Activated CD8-positive, alpha-beta T cell treated with anti-CD3 and anti-CD28 coated beads for 36 hours (primary cell): ENCODE results near the gene NCK2. TPM values are rescaled to one million over a fixed set of nuclear protein-coding genes. Genes with fewer than 3 reads are reported as not detected.

Experiments used
- ATAC-seq: fragments of 200-7000 bp; cut with Tn5 transposase; one replicate; pipeline ENCODE4 v1.10.0; 2021; ENCODE audit warnings: mild to moderate bottlenecking, moderate library complexity
- CTCF ChIA-PET: fragments of 350-600 bp; sonication (Branson Sonifier 250); formaldehyde crosslinking; loops from one replicate; lab custom pipeline; 2021; ENCODE audit warnings: antibody characterized with exemption; lab: Charles Lee
- POLR2A ChIA-PET: fragments of 350-600 bp; sonication (Branson Sonifier 250); formaldehyde crosslinking; loops from one replicate; lab custom pipeline; 2021; ENCODE audit warnings: antibody characterized with exemption; lab: Charles Lee
- DNase-seq: peaks from one replicate; pipeline ENCODE4 v3.0.0-alpha.2; 2020
- H3K27ac Mint-ChIP-seq: one replicate; pipeline ENCODE4 v1.8.0; 2021; ENCODE audit warnings: mild to moderate bottlenecking, mixed read lengths
- H3K27me3 Mint-ChIP-seq: one replicate; pipeline ENCODE4 v1.8.0; 2021; ENCODE audit warnings: mixed read lengths
- H3K36me3 Mint-ChIP-seq: one replicate; pipeline ENCODE4 v1.8.0; 2021; ENCODE audit warnings: low read depth, mixed read lengths
- H3K4me1 Mint-ChIP-seq: one replicate; pipeline ENCODE4 v1.8.0; 2021; ENCODE audit warnings: low read depth, mixed read lengths
- H3K4me3 Mint-ChIP-seq: one replicate; pipeline ENCODE4 v1.8.0; 2021; ENCODE audit warnings: mild to moderate bottlenecking, moderate library complexity, mixed read lengths
- H3K9me3 Mint-ChIP-seq: one replicate; pipeline ENCODE4 v1.8.0; 2021; ENCODE audit warnings: mixed read lengths
- intact Hi-C: fragments of 100-400 bp; cut with micrococcal nuclease; formaldehyde crosslinking; loops from one replicate; pipeline ENCODE4 v1.10.0; 2022
- total RNA-seq, 2 experiments: library from RNA; stranded (reverse); gene quantifications; one replicate each; pipeline ENCODE4 v1.2.3, GENCODE V29; 2021
- TF ChIP-seq, protein P1 (sequence below): fragments of 200-600 bp; IDR thresholded peaks from one replicate; pipeline ENCODE4 v1.8.0; 2022; ENCODE audit warnings: antibody characterized with exemption, mild to moderate bottlenecking

The NCK2 gene
- total RNA-seq, 2 experiments from 2014 or later: 68.3 to 69.7 TPM

- no peaks in the 10 kb centered on the region for H3K9me3 Mint-ChIP-seq
- peak overlapping the region; percentile 21 for H3K4me3 Mint-ChIP-seq
- H3K4me1 Mint-ChIP-seq: peaks cover 94% of the 10 kb centered on the region
- DNase-seq (no peak), ATAC-seq (no peak)
- POLR2A ChIA-PET: interaction anchor here (1.2 to 1.5 kb wide), 3 partner anchors 9 to 42 kb away, joined by 3 to 4 read pairs (median 4); no protein-coding TSS in a partner anchor
- peaks cover 60% of the 10 kb centered on the region for H3K36me3 Mint-ChIP-seq
- no peaks in the 10 kb centered on the region for H3K27me3 Mint-ChIP-seq
- CTCF ChIA-PET: no interaction called here
- TF ChIP-seq, protein P1, sequence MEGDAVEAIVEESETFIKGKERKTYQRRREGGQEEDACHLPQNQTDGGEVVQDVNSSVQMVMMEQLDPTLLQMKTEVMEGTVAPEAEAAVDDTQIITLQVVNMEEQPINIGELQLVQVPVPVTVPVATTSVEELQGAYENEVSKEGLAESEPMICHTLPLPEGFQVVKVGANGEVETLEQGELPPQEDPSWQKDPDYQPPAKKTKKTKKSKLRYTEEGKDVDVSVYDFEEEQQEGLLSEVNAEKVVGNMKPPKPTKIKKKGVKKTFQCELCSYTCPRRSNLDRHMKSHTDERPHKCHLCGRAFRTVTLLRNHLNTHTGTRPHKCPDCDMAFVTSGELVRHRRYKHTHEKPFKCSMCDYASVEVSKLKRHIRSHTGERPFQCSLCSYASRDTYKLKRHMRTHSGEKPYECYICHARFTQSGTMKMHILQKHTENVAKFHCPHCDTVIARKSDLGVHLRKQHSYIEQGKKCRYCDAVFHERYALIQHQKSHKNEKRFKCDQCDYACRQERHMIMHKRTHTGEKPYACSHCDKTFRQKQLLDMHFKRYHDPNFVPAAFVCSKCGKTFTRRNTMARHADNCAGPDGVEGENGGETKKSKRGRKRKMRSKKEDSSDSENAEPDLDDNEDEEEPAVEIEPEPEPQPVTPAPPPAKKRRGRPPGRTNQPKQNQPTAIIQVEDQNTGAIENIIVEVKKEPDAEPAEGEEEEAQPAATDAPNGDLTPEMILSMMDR: no peak
- H3K27ac Mint-ChIP-seq: peak overlapping the region; percentile 87
- intact Hi-C loops: no loop called here
These were observed 15.5 kb downstream of the NCK2 start for GRCh38 chr2:105760191-105760590.

DNA sequence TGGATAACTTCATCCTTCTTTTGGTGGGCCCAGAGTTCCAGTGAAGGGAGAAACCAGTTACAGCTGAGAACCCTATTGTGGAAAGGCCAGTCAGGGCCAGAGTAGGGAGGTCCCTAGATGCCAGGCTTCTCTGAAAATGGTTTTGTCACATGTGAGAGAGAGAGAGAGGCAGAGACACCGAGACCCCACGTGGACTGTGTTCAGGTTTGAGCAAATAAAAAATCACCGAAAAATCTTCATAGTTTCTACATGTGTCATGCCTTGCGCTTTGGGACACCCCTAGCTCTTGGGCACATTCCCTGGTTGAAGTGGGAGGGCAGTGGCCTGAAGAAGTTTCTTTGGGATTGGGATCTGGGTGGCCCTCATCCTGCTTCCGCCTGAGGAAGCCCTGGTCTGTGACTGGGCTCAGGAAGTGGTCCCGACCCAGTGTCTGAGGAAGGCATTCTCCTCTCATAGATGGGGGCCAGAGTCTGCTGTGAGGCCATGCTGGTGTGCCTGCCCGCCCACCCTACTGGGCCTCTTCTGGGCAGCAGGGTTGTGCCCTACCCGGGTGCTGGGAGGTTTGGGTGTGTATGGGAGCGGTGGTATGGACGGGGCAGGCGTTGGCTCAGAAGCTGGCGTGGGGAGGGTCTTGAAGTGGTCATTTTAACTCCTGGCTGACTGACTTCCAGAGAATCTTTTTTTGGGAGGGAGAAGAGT, 16.1 kb downstream of the NCK2 start:
- Mint-ChIP-seq H3K36me3 (peaks cover 60% of the 10 kb centered on the region), H3K9me3 (no peaks in the 10 kb centered on the region), H3K4me3 (peak overlapping the region; percentile 21), H3K27me3 (no peaks in the 10 kb centered on the region), H3K27ac (peak overlapping the region; percentile 87), H3K4me1 (peaks cover 94% of the 10 kb centered on the region)
- ChIA-PET POLR2A (interaction anchor here (1.2 to 4.1 kb wide), 4 partner anchors 8 to 145 kb away, joined by 3 to 26 read pairs (median 4); no protein-coding TSS in a partner anchor), CTCF (interaction anchor here (1.4 kb wide), 1 partner anchor 11 kb away, joined by 6 read pairs; no protein-coding TSS in a partner anchor)
- TF ChIP-seq, protein P1: no peak
- peak; percentile 37 for DNase-seq
- intact Hi-C loops: no loop called here
- ATAC-seq: peak; percentile 38

- intact Hi-C loops: no loop called here
- no peaks in the 10 kb centered on the region for H3K27me3 Mint-ChIP-seq
- DNase-seq: no peak
These were observed 17.3 kb downstream of the NCK2 start for GRCh38 chr2:105761931-105762515.

DNA sequence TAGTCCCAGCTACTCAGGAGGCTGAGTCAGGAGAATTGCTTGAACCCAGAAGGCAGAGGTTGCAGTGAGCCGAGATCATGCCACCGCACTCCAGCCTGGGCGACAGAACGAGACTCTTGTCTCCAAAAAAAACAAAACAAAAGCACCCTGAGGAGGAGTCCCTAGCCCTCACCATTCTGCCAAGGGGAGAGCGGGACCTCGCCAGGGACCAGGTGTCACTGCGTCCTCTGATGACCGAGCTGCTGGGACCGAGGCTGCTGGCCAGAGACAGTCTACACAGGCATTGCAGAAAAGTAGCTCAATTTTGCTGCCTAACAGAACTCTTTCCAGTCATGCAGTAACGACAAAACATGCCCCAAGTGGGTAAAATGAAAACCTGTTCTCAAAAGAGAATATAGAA, 18.4 kb downstream of the NCK2 start:
- H3K4me3 Mint-ChIP-seq: no peak overlapping the region

More at GRCh38 chr2:105761931-105762515, 17.3 kb downstream of the NCK2 start:
- ChIA-PET POLR2A (interaction anchor here (1.0 to 4.1 kb wide), 5 partner anchors 8 to 144 kb away, joined by 3 to 26 read pairs (median 4); no protein-coding TSS in a partner anchor), CTCF (interaction anchor here (1.4 to 3.4 kb wide), 2 partner anchors 9 to 25 kb away, joined by 6 to 10 read pairs; no protein-coding TSS in a partner anchor)
- H3K36me3 Mint-ChIP-seq: peaks cover 62% of the 10 kb centered on the region
- peak; percentile 13 for ATAC-seq
- TF ChIP-seq, protein P1: no peak
- peak overlapping the region; percentile 87 for H3K27ac Mint-ChIP-seq
- peak overlapping the region; percentile 62 for H3K4me3 Mint-ChIP-seq
- peaks cover 94% of the 10 kb centered on the region for H3K4me1 Mint-ChIP-seq
- no peaks in the 10 kb centered on the region for H3K9me3 Mint-ChIP-seq

More for the DNA sequence above, 18.4 kb downstream of the NCK2 start:
- Mint-ChIP-seq H3K27ac (peak overlapping the region; percentile 87), H3K9me3 (no peaks in the 10 kb centered on the region), H3K36me3 (peaks cover 63% of the 10 kb centered on the region), H3K27me3 (no peaks in the 10 kb centered on the region), H3K4me1 (peaks cover 94% of the 10 kb centered on the region)
- TF ChIP-seq, protein P1: no peak
- ATAC-seq (no peak), DNase-seq (no peak)
- ChIA-PET POLR2A (interaction anchor here (4.1 kb wide), 1 partner anchor 17 kb away, joined by 26 read pairs; no protein-coding TSS in a partner anchor), CTCF (interaction anchor here (1.3 to 3.4 kb wide), 2 partner anchors 11 to 24 kb away, joined by 3 to 10 read pairs; no protein-coding TSS in a partner anchor)
- intact Hi-C loops: no loop called here
